Measurements from ENCODE around the gene VPS13D.

DNA sequence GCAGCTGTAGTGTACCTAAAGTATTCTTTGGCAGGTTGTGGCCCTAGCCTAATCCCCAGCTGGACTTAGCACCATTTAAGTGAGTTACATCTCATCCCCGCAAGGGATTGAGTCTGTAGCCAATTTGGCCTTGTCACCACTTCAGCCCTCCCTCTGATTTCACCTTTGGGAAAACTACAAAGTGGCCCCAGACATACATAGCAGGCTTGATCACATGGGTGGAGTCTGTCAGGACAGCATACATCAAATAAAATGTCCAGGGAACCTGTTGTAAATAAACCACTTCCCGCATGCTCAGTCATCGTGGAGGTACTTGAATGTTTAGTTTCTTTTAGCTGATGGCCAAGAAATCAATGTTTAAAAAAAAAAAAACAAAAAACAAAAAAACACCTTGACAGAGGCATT is 245.7 kb downstream of the VPS13D start:
- no peak for TF ChIP-seq SMC3 (IDR thresholded peaks at IDR 0.05; ENCODE audit: low read depth, low read length)
- TF ChIP-seq, protein P1, sequence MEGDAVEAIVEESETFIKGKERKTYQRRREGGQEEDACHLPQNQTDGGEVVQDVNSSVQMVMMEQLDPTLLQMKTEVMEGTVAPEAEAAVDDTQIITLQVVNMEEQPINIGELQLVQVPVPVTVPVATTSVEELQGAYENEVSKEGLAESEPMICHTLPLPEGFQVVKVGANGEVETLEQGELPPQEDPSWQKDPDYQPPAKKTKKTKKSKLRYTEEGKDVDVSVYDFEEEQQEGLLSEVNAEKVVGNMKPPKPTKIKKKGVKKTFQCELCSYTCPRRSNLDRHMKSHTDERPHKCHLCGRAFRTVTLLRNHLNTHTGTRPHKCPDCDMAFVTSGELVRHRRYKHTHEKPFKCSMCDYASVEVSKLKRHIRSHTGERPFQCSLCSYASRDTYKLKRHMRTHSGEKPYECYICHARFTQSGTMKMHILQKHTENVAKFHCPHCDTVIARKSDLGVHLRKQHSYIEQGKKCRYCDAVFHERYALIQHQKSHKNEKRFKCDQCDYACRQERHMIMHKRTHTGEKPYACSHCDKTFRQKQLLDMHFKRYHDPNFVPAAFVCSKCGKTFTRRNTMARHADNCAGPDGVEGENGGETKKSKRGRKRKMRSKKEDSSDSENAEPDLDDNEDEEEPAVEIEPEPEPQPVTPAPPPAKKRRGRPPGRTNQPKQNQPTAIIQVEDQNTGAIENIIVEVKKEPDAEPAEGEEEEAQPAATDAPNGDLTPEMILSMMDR (conservative IDR thresholded peaks at IDR 0.05; ENCODE audit: low read depth, low read length): no peak
- no peak for TF ChIP-seq POLR2A (IDR thresholded peaks at IDR 0.05; ENCODE audit: low read depth, low read length)
- no peak for TF ChIP-seq FOS (IDR thresholded peaks at IDR 0.05; ENCODE audit: low read depth, low read length)
- TF ChIP-seq, protein P2, sequence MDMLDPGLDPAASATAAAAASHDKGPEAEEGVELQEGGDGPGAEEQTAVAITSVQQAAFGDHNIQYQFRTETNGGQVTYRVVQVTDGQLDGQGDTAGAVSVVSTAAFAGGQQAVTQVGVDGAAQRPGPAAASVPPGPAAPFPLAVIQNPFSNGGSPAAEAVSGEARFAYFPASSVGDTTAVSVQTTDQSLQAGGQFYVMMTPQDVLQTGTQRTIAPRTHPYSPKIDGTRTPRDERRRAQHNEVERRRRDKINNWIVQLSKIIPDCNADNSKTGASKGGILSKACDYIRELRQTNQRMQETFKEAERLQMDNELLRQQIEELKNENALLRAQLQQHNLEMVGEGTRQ (IDR thresholded peaks at IDR 0.05; ENCODE audit: low read depth, low read length): no peak
- TF ChIP-seq CEBPB (IDR thresholded peaks at IDR 0.05; ENCODE audit: low read depth, low read length): no peak
- no peak for TF ChIP-seq MAFK (IDR thresholded peaks at IDR 0.05; ENCODE audit: low read depth, low read length)
- TF ChIP-seq RFX5 (IDR thresholded peaks at IDR 0.05; ENCODE audit: low read depth, low read length): no peak
- TF ChIP-seq RAD21 (IDR thresholded peaks at IDR 0.05; ENCODE audit: low read length): no peak
- no peak for TF ChIP-seq CHD1 (IDR thresholded peaks at IDR 0.05; ENCODE audit: low read depth, low read length)
- no peak for TF ChIP-seq MXI1 (IDR thresholded peaks at IDR 0.05; ENCODE audit: borderline replicate concordance, low read depth, low read length)
- TF ChIP-seq, protein P3, sequence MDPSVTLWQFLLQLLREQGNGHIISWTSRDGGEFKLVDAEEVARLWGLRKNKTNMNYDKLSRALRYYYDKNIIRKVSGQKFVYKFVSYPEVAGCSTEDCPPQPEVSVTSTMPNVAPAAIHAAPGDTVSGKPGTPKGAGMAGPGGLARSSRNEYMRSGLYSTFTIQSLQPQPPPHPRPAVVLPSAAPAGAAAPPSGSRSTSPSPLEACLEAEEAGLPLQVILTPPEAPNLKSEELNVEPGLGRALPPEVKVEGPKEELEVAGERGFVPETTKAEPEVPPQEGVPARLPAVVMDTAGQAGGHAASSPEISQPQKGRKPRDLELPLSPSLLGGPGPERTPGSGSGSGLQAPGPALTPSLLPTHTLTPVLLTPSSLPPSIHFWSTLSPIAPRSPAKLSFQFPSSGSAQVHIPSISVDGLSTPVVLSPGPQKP (IDR thresholded peaks at IDR 0.05; ENCODE audit: borderline replicate concordance, low read depth, low read length): no peak
